AG09319 (cell line): Measurements from ENCODE around the gene KHDC3L.
"Not testable (repeated sequence)": the region's sequence is repeated elsewhere in the genome, so short reads cannot be mapped to it uniquely, and the experiment has no call there.

Source experiments
- DNase-seq: peaks from one replicate; pipeline ENCODE4 v3.0.0-alpha.2; 2010; ENCODE audit warnings: low read depth; ENCODE audit errors: extremely low read depth
- CTCF ChIP-seq: IDR thresholded peaks from 2 replicates; pipeline ENCODE4 v1.5.1; 2011; ENCODE audit warnings: low read depth, mild to moderate bottlenecking, inconsistent platforms, low read length, moderate library complexity

Gene KHDC3L

GRCh38 chr6:73369563-73369962 lies 7.1 kb downstream of the KHDC3L start, which contains the start of gene OOEP:
Gene OOEP, minus strand, starts transcription at chr6:73369897. Its CDS starts 105 bp downstream, at chr6:73369792.
- TF ChIP-seq CTCF, result no peak
- no peak for DNase-seq

GRCh38 chr6:73371984-73372383 lies 9.5 kb downstream of the KHDC3L start:
- no peak for DNase-seq
- TF ChIP-seq CTCF, result no peak

- no peak for TF ChIP-seq CTCF
- DNase-seq, result no peak
Observed at GRCh38 chr6:73372516-73372915, 10.1 kb downstream of the KHDC3L start.

- DNase-seq, result no peak
- TF ChIP-seq CTCF, result no peak
Observed at GRCh38 chr6:73375216-73375615, 12.8 kb downstream of the KHDC3L start.

- TF ChIP-seq CTCF, result no peak
Observed at GRCh38 chr6:73377225-73377624, 14.8 kb downstream of the KHDC3L start.

GRCh38 chr6:73381531-73381930 lies 19.1 kb downstream of the KHDC3L start:
- DNase-seq, result not testable (repeated sequence)

More at GRCh38 chr6:73377225-73377624, 14.8 kb downstream of the KHDC3L start:
- DNase-seq, result no peak

GRCh38 chr6:73382462-73383113 lies 20.1 kb downstream of the KHDC3L start:
- no peak for TF ChIP-seq CTCF
- DNase-seq, result no peak

- TF ChIP-seq CTCF, result no peak
- DNase-seq, result no peak
Observed at GRCh38 chr6:73388433-73388799, 26.0 kb downstream of the KHDC3L start.
